GM12891 (cell line): Measurements from ENCODE around the gene NAA80.

Source experiments
- PAX5 ChIP-seq: IDR thresholded peaks from 2 replicates; pipeline ENCODE4 v1.6.1; 2011; ENCODE audit warnings: low read length, moderate library complexity, mild to moderate bottlenecking; ENCODE audit not compliant: insufficient read depth, severe bottlenecking
- POLR2A ChIP-seq: IDR thresholded peaks from 2 replicates; pipeline ENCODE4 v1.6.1; 2011; ENCODE audit warnings: low read depth, low read length, control low read depth
- POLR2AphosphoS5 ChIP-seq: IDR thresholded peaks from 2 replicates; pipeline ENCODE4 v1.6.1; 2011; ENCODE audit warnings: low read depth, low read length, control low read depth
- TAF1 ChIP-seq: IDR thresholded peaks from 2 replicates; pipeline ENCODE4 v1.6.1; 2011; ENCODE audit warnings: low read depth, low read length, control low read depth

DNA sequence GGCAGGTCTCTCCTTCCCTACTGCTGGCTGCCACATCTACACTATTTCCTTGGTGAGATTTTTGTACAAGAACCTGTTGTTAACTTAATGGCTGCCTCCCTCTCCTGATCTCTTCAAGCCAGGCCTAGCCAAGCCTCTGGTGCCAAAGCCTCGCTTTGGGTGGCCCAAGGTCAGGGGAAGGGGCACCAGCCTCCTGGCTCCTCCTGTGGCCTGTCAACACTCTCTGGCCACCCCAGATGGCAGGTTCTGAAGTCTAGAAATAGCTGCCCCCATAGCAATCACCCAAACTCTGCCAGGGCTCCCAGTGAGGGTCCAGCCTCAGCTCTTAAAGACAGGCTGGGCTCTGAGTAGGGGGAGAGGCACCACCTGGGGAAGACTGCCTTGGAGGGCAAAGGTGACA, 11.9 kb downstream of the NAA80 start:
- TF ChIP-seq POLR2AphosphoS5, result no peak
- no peak for TF ChIP-seq TAF1
- TF ChIP-seq POLR2A, result no peak
- TF ChIP-seq PAX5, result no peak
